ENCODE results near the gene PGF. TPM values are rescaled to one million over a fixed set of nuclear protein-coding genes. Genes with fewer than 3 reads are reported as not detected.

Gene PGF
- polyA plus RNA-seq, 12 donors: 15.5 to 51.5 (median 29.1) TPM; not detected in 1

GRCh38 chr14:74921987-74922751 is 33.2 kb downstream of the PGF start:
- no peak for DNase-seq

- DNase-seq: no peak
Measured at GRCh38 chr14:74921053-74921620, 34.3 kb downstream of the PGF start.

- DNase-seq: no peak
Measured at GRCh38 chr14:74920281-74920680, 35.1 kb downstream of the PGF start.

GRCh38 chr14:74919421-74920165 is 35.8 kb downstream of the PGF start:
- DNase-seq: no peak

GRCh38 chr14:74918380-74918779 is 37.0 kb downstream of the PGF start:
- no peak for DNase-seq

- peak; percentile 65 for DNase-seq
Measured at GRCh38 chr14:74917646-74918081, 37.7 kb downstream of the PGF start.

- DNase-seq: no peak
Measured at GRCh38 chr14:74917178-74917543, 38.2 kb downstream of the PGF start.

GRCh38 chr14:74915826-74916225 is 39.6 kb downstream of the PGF start:
- DNase-seq: no peak

GRCh38 chr14:74915426-74915825 is 40.0 kb downstream of the PGF start:
- no peak for DNase-seq

GRCh38 chr14:74913986-74914573 is 41.3 kb downstream of the PGF start:
- DNase-seq: peak; percentile 86

- DNase-seq: no peak
Measured at GRCh38 chr14:74913393-74913910, 41.9 kb downstream of the PGF start.

GRCh38 chr14:74912801-74913200 is 42.6 kb downstream of the PGF start:
- no peak for DNase-seq

GRCh38 chr14:74912111-74912510 is 43.3 kb downstream of the PGF start:
- no peak for DNase-seq

- DNase-seq: no peak
Measured at GRCh38 chr14:74911704-74912103, 43.7 kb downstream of the PGF start.

GRCh38 chr14:74911221-74911620 is 44.2 kb downstream of the PGF start:
- DNase-seq: no peak

- no peak for DNase-seq
Measured at GRCh38 chr14:74910556-74910955, 44.8 kb downstream of the PGF start.

GRCh38 chr14:74909911-74910310 is 45.5 kb downstream of the PGF start:
- no peak for DNase-seq

- DNase-seq: no peak
Measured at GRCh38 chr14:74909501-74909900, 45.9 kb downstream of the PGF start.

GRCh38 chr14:74908861-74909341 is 46.5 kb downstream of the PGF start:
- DNase-seq: no peak

- DNase-seq: no peak
Measured at GRCh38 chr14:74907744-74908143, 47.7 kb downstream of the PGF start.

- no peak for DNase-seq
Measured at GRCh38 chr14:74906925-74907521, 48.4 kb downstream of the PGF start.

Data from muscle of arm (tissue), 12 donors.